ENCODE results near the gene PPM1M. TPM values are rescaled to one million over a fixed set of nuclear protein-coding genes. Genes with fewer than 3 reads are reported as not detected.

The PPM1M gene, protein sequence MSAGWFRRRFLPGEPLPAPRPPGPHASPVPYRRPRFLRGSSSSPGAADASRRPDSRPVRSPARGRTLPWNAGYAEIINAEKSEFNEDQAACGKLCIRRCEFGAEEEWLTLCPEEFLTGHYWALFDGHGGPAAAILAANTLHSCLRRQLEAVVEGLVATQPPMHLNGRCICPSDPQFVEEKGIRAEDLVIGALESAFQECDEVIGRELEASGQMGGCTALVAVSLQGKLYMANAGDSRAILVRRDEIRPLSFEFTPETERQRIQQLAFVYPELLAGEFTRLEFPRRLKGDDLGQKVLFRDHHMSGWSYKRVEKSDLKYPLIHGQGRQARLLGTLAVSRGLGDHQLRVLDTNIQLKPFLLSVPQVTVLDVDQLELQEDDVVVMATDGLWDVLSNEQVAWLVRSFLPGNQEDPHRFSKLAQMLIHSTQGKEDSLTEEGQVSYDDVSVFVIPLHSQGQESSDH
- 1 to 10 TPM; 5.7 to 8.1 TPM for total RNA-seq

DNA sequence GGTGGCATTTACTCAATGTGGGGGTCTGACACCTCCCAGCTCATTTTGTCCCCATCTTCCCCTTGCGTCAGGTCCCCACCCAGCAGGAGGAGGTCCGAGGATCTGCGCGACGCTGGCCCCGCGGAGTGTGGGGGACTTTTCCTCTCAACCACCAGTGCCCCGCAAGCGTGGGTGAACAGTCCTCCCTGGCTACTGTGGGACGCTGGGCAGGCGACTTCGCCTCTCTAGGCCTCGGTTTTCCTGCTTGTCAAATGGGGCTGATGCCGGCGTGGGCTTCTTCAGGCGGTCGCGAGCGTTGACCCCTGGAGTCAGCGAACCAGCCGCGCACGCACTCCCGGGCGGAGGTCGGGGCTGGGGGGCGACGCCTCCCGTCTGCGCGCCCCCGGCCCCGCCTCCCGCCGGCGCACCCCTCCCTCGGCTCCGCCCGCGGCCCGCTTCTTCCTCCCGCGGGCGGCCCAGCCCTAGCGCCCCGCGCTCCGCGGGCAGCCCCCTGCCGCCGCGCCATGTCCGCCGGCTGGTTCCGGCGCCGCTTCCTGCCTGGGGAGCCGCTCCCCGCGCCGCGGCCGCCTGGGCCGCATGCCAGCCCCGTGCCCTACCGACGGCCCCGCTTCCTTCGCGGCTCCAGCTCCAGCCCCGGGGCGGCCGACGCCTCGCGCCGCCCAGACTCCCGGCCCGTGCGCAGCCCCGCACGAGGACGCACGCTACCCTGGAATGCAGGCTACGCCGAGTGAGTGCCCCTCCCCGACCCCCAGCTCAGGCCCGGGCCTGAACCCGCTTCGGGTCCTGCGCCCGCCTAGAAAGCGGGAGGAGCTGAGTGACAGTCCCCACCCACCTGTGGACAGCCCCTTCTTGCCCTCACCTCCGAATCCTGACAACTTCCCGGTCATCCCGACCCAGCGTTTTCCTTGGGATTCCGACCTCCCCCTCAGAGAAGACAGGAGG lies at the start of gene PPM1M:
PPM1M (plus strand) TSS at position 438 of the 942 bp plus-strand sequence; CDS start at position 504, 66 bp downstream.
- Histone ChIP-seq H3K9me3 (no peaks in the 10 kb centered on the region), H3K4me3 (peak within 1 kb of the TSS; percentile 61 to 65), H3K27ac (peak within 1 kb of the TSS; percentile 81 to 86), H3K36me3 (peaks cover 8% of the 10 kb centered on the region), H3K4me1 (peaks cover 0 to 36% of the 10 kb centered on the region in 2 donors), H3K27me3 (no peaks in the 10 kb centered on the region)
- no peak for DNase-seq (ENCODE audit: low spot score)
- TF ChIP-seq, protein P1, sequence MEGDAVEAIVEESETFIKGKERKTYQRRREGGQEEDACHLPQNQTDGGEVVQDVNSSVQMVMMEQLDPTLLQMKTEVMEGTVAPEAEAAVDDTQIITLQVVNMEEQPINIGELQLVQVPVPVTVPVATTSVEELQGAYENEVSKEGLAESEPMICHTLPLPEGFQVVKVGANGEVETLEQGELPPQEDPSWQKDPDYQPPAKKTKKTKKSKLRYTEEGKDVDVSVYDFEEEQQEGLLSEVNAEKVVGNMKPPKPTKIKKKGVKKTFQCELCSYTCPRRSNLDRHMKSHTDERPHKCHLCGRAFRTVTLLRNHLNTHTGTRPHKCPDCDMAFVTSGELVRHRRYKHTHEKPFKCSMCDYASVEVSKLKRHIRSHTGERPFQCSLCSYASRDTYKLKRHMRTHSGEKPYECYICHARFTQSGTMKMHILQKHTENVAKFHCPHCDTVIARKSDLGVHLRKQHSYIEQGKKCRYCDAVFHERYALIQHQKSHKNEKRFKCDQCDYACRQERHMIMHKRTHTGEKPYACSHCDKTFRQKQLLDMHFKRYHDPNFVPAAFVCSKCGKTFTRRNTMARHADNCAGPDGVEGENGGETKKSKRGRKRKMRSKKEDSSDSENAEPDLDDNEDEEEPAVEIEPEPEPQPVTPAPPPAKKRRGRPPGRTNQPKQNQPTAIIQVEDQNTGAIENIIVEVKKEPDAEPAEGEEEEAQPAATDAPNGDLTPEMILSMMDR (IDR thresholded peaks at IDR 0.05), result no peak

GRCh38 chr3:52195823-52196331 lies 49.7 kb upstream of the PPM1M start:
- Histone ChIP-seq H3K4me3 (no peak overlapping the region), H3K36me3 (no peaks in the 10 kb centered on the region), H3K4me1 (peaks cover 0 to 54% of the 10 kb centered on the region in 2 donors), H3K27ac (peak overlapping the region; percentile 23 to 66), H3K27me3 (no peaks in the 10 kb centered on the region), H3K9me3 (no peaks in the 10 kb centered on the region)
- no peak for DNase-seq (ENCODE audit: low spot score)
- TF ChIP-seq, protein P1 (IDR thresholded peaks at IDR 0.05), result no peak

- Histone ChIP-seq H3K36me3 (peaks cover 9% of the 10 kb centered on the region), H3K27me3 (no peaks in the 10 kb centered on the region), H3K4me1 (peaks cover 0 to 61% of the 10 kb centered on the region in 2 donors), H3K9me3 (no peaks in the 10 kb centered on the region), H3K4me3 (no peak overlapping the region), H3K27ac (peak overlapping the region in 1 of 2 donors; percentile 93)
- no peak for DNase-seq (ENCODE audit: low spot score)
- TF ChIP-seq, protein P1 (IDR thresholded peaks at IDR 0.05), result no peak
These were observed 48.6 kb upstream of the PPM1M start for GRCh38 chr3:52196977-52197376.

- TF ChIP-seq, protein P1 (IDR thresholded peaks at IDR 0.05), result no peak
- H3K27me3 ChIP-seq, result no peaks in the 10 kb centered on the region
- H3K4me1 ChIP-seq, result peaks cover 0 to 63% of the 10 kb centered on the region in 2 donors
- DNase-seq (ENCODE audit: low spot score), result no peak
- no peaks in the 10 kb centered on the region for H3K9me3 ChIP-seq
- H3K36me3 ChIP-seq, result peaks cover 14% of the 10 kb centered on the region
- peak overlapping the region; percentile 87 to 93 for H3K27ac ChIP-seq
- peak overlapping the region; percentile 88 to 99 for H3K4me3 ChIP-seq
These were observed 48.1 kb upstream of the PPM1M start for GRCh38 chr3:52197499-52197841.

DNA sequence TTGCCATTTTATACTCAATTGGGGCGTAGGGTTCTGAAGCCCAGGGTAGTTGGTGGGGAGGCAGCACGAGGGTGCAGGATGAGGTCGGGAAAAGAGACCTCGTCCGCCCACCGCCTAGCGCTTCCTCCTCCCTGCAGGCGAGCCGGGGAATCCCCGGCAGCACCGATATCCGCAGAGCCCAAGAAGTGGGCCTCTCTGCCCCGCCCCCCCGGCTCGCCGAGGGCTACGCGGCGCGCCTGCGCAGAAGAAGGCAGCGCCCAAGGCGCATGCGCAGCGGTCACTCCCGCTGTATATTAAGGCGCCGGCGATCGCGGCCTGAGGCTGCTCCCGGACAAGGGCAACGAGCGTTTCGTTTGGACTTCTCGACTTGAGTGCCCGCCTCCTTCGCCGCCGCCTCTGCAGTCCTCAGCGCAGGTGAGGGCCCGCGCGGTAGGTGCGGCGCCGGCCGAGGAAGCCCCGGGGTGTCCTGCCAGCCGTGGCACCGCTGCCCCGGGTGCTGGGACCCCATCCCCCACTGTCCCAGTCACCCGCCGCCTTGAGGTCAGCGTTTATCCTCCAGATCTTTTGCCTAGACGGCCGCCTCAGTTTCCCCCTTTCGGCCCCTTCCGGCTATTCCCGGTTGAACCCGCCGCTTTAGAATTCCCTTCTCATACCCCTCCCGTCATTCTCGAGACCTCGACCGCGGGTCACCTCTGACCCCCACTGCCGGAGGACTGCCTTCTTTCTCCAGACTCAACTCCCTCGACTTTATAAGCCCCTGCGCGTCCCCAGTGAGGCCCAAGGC lies 47.5 kb upstream of the PPM1M start, which contains the start of gene ALAS1:
ALAS1 (plus strand) TSS at position 319 of the 784 bp plus-strand sequence. CDS start 1,082 bp downstream, outside the sequence.
- H3K36me3 ChIP-seq, result peaks cover 20% of the 10 kb centered on the region
- peak within 1 kb of the TSS; percentile 88 to 99 for H3K4me3 ChIP-seq
- no peaks in the 10 kb centered on the region for H3K9me3 ChIP-seq
- peak; percentile 94 for DNase-seq (ENCODE audit: low spot score)
- H3K27ac ChIP-seq, result peak within 1 kb of the TSS; percentile 87 to 93
- H3K4me1 ChIP-seq, result peaks cover 0 to 65% of the 10 kb centered on the region in 2 donors
- TF ChIP-seq, protein P1 (IDR thresholded peaks at IDR 0.05), result peak in 1 of 2 donors; percentile 29
- H3K27me3 ChIP-seq, result no peaks in the 10 kb centered on the region
